OCI-LY1 (cell line): Measurements from ENCODE around the gene PARD3B.

Experiments
- H2AFZ ChIP-seq: fragments of 200-600 bp; sonication (generic), shearing (Covaris generic); 2 replicates; pipeline ENCODE4 v1.6.0; 2014; ENCODE audit warnings: antibody characterized with exemption, mild to moderate bottlenecking, low read length
- H3F3A ChIP-seq: fragments of 200-600 bp; sonication (generic), shearing (Covaris generic); 2 replicates; pipeline ENCODE4 v1.6.0; 2014; ENCODE audit warnings: mild to moderate bottlenecking, antibody characterized with exemption, low read length, moderate library complexity; ENCODE audit not compliant: insufficient read depth
- H3K27ac ChIP-seq: fragments of 200-600 bp; sonication (generic); 2 replicates; pipeline ENCODE4 v1.5.1; 2014; ENCODE audit warnings: low read length, mixed run types, mild to moderate bottlenecking, low read depth; ENCODE audit not compliant: poor library complexity, severe bottlenecking
- H3K27me3 ChIP-seq: fragments of 200-600 bp; sonication (generic); 2 replicates; pipeline ENCODE4 v1.6.0; 2014; ENCODE audit warnings: antibody characterized with exemption, mild to moderate bottlenecking, low read length, moderate library complexity; ENCODE audit not compliant: insufficient read depth
- H3K36me3 ChIP-seq: fragments of 200-600 bp; sonication (generic); 2 replicates; pipeline ENCODE4 v1.6.1; 2014; ENCODE audit warnings: mild to moderate bottlenecking, antibody characterized with exemption, low read length, moderate library complexity, mixed read lengths; ENCODE audit not compliant: insufficient read depth
- H3K4me1 ChIP-seq: fragments of 200-600 bp; sonication (generic); 2 replicates; pipeline ENCODE4 v1.5.1; 2014; ENCODE audit warnings: mild to moderate bottlenecking, low read length, moderate library complexity; ENCODE audit not compliant: insufficient read depth, severe bottlenecking
- H3K4me2 ChIP-seq: fragments of 200-600 bp; sonication (generic), shearing (Covaris generic); 2 replicates; pipeline ENCODE4 v1.6.1; 2014; ENCODE audit warnings: low read length
- H3K4me3 ChIP-seq: fragments of 200-600 bp; sonication (generic); 2 replicates; pipeline ENCODE4 v1.5.1; 2014; ENCODE audit warnings: low read length, low read depth, mild to moderate bottlenecking, mixed read lengths; ENCODE audit not compliant: poor library complexity, severe bottlenecking
- H3K79me2 ChIP-seq: fragments of 200-600 bp; shearing (Covaris generic); 2 replicates; pipeline ENCODE4 v1.6.1; 2016; ENCODE audit warnings: mixed run types, low read length, mixed read lengths; ENCODE audit not compliant: insufficient read depth
- H3K9ac ChIP-seq: fragments of 200-600 bp; sonication (generic), shearing (Covaris generic); 2 replicates; pipeline ENCODE4 v1.6.1; 2014; ENCODE audit warnings: mild to moderate bottlenecking, low read length, mixed read lengths
- H3K9me2 ChIP-seq: fragments of 200-600 bp; sonication (generic), shearing (Covaris generic); 2 replicates; pipeline ENCODE4 v1.6.1; 2014; ENCODE audit warnings: low read depth, mild to moderate bottlenecking, low read length, mixed read lengths
- H3K9me3 ChIP-seq: fragments of 200-600 bp; shearing (Covaris generic); 2 replicates; pipeline ENCODE4 v1.6.1; 2014; ENCODE audit warnings: low read length, mixed read lengths
- H4K20me1 ChIP-seq: fragments of 200-600 bp; sonication (generic), shearing (Covaris generic); 2 replicates; pipeline ENCODE4 v1.6.0; 2016; ENCODE audit warnings: mild to moderate bottlenecking, low read length; ENCODE audit not compliant: insufficient read depth
- EZH2 ChIP-seq: fragments of 200-600 bp; sonication (generic), shearing (Covaris generic); IDR thresholded peaks from 2 replicates; pipeline ENCODE4 v1.8.0; 2017; ENCODE audit warnings: borderline replicate concordance, mixed run types, mild to moderate bottlenecking, antibody characterized with exemption, low read length, moderate library complexity, mixed read lengths
- TF ChIP-seq, protein P1 (sequence below): fragments of 200-600 bp; sonication (generic), shearing (Covaris generic); IDR thresholded peaks from 2 replicates; pipeline ENCODE4 v1.5.1; 2017; ENCODE audit warnings: mild to moderate bottlenecking, antibody characterized with exemption, low read length, moderate library complexity, mixed read lengths

Gene PARD3B

DNA sequence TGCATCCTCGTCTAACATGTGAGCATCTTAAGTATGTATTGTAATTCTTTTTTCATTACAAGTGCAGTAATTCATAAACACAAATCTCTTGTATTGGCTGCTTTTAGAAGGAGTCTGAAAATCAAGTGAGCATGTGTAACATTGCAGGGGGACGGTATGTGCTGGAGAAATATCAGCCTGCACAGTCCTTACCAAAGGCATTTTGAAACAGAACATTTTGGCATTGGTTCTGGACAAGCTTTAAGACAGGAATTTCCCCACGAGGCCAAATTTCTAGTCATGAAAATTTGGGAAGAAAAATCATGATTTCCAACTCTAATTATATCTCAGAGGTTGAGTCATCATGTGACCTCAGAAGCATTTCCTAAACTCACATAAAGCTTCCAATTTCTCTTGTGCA, 1112.3 kb downstream of the PARD3B start:
- Histone ChIP-seq H3K36me3 (no peaks in the 10 kb centered on the region), H3F3A (no peaks in the 10 kb centered on the region), H3K4me1 (no peaks in the 10 kb centered on the region), H3K9ac (no peak overlapping the region), H4K20me1 (no peaks in the 10 kb centered on the region), H3K79me2 (no peaks in the 10 kb centered on the region), H3K4me3 (no peak overlapping the region), H3K27ac (no peak overlapping the region), H2AFZ (no peak overlapping the region), H3K4me2 (no peak overlapping the region), H3K27me3 (no peaks in the 10 kb centered on the region), H3K9me3 (no peaks in the 10 kb centered on the region), H3K9me2 (no peaks in the 10 kb centered on the region)
- TF ChIP-seq EZH2, result no peak
- TF ChIP-seq, protein P1, sequence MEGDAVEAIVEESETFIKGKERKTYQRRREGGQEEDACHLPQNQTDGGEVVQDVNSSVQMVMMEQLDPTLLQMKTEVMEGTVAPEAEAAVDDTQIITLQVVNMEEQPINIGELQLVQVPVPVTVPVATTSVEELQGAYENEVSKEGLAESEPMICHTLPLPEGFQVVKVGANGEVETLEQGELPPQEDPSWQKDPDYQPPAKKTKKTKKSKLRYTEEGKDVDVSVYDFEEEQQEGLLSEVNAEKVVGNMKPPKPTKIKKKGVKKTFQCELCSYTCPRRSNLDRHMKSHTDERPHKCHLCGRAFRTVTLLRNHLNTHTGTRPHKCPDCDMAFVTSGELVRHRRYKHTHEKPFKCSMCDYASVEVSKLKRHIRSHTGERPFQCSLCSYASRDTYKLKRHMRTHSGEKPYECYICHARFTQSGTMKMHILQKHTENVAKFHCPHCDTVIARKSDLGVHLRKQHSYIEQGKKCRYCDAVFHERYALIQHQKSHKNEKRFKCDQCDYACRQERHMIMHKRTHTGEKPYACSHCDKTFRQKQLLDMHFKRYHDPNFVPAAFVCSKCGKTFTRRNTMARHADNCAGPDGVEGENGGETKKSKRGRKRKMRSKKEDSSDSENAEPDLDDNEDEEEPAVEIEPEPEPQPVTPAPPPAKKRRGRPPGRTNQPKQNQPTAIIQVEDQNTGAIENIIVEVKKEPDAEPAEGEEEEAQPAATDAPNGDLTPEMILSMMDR, result no peak

DNA sequence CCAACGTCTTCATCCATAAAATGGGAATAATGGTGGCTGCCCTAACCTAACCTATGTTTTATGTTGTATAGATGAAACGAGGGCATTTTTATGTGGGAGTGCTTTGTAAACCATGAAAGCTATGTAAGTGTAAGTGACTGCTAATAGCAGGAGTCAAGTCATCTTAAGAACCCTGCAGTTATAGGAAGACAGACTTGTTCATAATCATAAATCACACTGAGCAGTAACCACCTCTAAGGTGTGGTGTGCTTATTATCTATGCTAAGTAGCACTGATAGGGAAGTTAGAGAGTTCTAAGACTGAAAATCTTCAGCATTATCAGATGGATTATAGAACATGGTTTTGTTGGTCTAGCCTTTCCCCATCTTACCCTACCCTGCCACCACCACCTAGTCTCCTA, 1112.8 kb downstream of the PARD3B start:
- no peaks in the 10 kb centered on the region for H3K9me2 ChIP-seq
- H3K4me1 ChIP-seq, result no peaks in the 10 kb centered on the region
- no peaks in the 10 kb centered on the region for H3K79me2 ChIP-seq
- no peaks in the 10 kb centered on the region for H3K27me3 ChIP-seq
- H4K20me1 ChIP-seq, result no peaks in the 10 kb centered on the region
- H3K4me2 ChIP-seq, result no peak overlapping the region
- H3K9me3 ChIP-seq, result no peaks in the 10 kb centered on the region
- H3K27ac ChIP-seq, result no peak overlapping the region
- no peak overlapping the region for H3K4me3 ChIP-seq
- TF ChIP-seq, protein P1, result no peak
- TF ChIP-seq EZH2, result no peak
- H3K9ac ChIP-seq, result no peak overlapping the region
- H2AFZ ChIP-seq, result no peak overlapping the region
- no peaks in the 10 kb centered on the region for H3F3A ChIP-seq
- no peaks in the 10 kb centered on the region for H3K36me3 ChIP-seq

- H2AFZ ChIP-seq, result no peak overlapping the region
- no peak overlapping the region for H3K4me2 ChIP-seq
- H3K79me2 ChIP-seq, result no peaks in the 10 kb centered on the region
- no peaks in the 10 kb centered on the region for H3F3A ChIP-seq
- H3K4me1 ChIP-seq, result no peaks in the 10 kb centered on the region
- no peak overlapping the region for H3K4me3 ChIP-seq
- TF ChIP-seq, protein P1, result no peak
- H3K27ac ChIP-seq, result no peak overlapping the region
- no peaks in the 10 kb centered on the region for H3K36me3 ChIP-seq
- no peaks in the 10 kb centered on the region for H3K9me2 ChIP-seq
- H3K27me3 ChIP-seq, result no peaks in the 10 kb centered on the region
- H3K9ac ChIP-seq, result no peak overlapping the region
- no peaks in the 10 kb centered on the region for H3K9me3 ChIP-seq
- H4K20me1 ChIP-seq, result no peaks in the 10 kb centered on the region
These were observed 1113.3 kb downstream of the PARD3B start for GRCh38 chr2:205658572-205658971.
